Right cardiac atrium (tissue), 5 donors: ENCODE results near the gene PDS5B. TPM values are rescaled to one million over a fixed set of nuclear protein-coding genes. Genes with fewer than 3 reads are reported as not detected.

Experiments used
- ATAC-seq, 2 donors: fragments of 200-7000 bp; cut with Tn5 transposase; one replicate each; pipeline versions ENCODE4 v1.8.0 to v1.9.1; 2020; ENCODE audit warnings: moderate library complexity in 2 of 2, mild to moderate bottlenecking in 1 of 2
- DNase-seq, 3 donors: peaks; one replicate each; pipeline ENCODE4 v3.0.0-alpha.2; 2020
- H3K27ac ChIP-seq: one replicate; pipeline ENCODE4 v1.5.1; 2013; ENCODE audit warnings: mild to moderate bottlenecking, low read length, control low read depth, moderate library complexity
- H3K27me3 ChIP-seq: one replicate; pipeline ENCODE4 v1.6.1; 2013; ENCODE audit not compliant: control insufficient read depth, insufficient read depth
- H3K4me1 ChIP-seq: one replicate; pipeline ENCODE4 v1.6.1; 2013; ENCODE audit warnings: low read length; ENCODE audit not compliant: control insufficient read depth, insufficient read depth
- H3K4me3 ChIP-seq: one replicate; pipeline ENCODE4 v1.5.1; 2013; ENCODE audit warnings: low read length, control low read depth
- H3K9me3 ChIP-seq: one replicate; pipeline ENCODE4 v1.6.1; 2013; ENCODE audit warnings: low read length; ENCODE audit not compliant: control insufficient read depth
- WGBS: extraction: QIAGEN DNeasy Blood & Tissue Kit; methylation state at CpG from one replicate; pipeline ENCODE4 v1.1.7; 2013; 5-methylcytosine and 5-hydroxymethylcytosine counted together
- intact Hi-C, 4 donors: fragments of 100-400 bp; cut with DNase I; formaldehyde crosslinking; loops; one replicate each; pipeline versions ENCODE4 v1.11.0 to v1.14.0; 2022 to 2023
- polyA plus RNA-seq: library from polyadenylated mRNA; stranded (reverse); fragments of 200-250 nt; gene quantifications from one replicate; pipeline ENCODE4 v1.2.3, GENCODE V29; 2013
- total RNA-seq, 4 donors: library from RNA; stranded (reverse); fragmentation: NEBNext Ultra II Directional; extraction: Animal tissue kit (Norgen Biotek cat#: 25700); gene quantifications; one replicate each; pipeline ENCODE4 v1.2.1, GENCODE V29; 2021
- donor health status: healthy with polysubstance abuse.
- donor health status: DM: no; HTN: yes; CAD: no.
- donor health status: DM: no; HTN: no; CAD: no.
- donor health status: DM: no; HTN: yes; CAD: no; lungs with severe emphysema.
- donor health status: DM: yes; HTN: yes; CAD: no.

The PDS5B gene
- total and polyA plus RNA-seq, 5 donors = 5.5 to 30.7 (median 26.5) TPM

GRCh38 chr13:32746474-32746873 is 160.2 kb downstream of the PDS5B start:
- Histone ChIP-seq H3K9me3 (no peaks in the 10 kb centered on the region), H3K27me3 (no peaks in the 10 kb centered on the region), H3K4me1 (no peaks in the 10 kb centered on the region), H3K27ac (no peak overlapping the region), H3K4me3 (no peak overlapping the region)
- intact Hi-C loops = no loop called here
- WGBS = 83% methylated on average over 3 of the region's 3 CpGs
- ATAC-seq (no peak), DNase-seq (no peak)

GRCh38 chr13:32748305-32748704 is 162.1 kb downstream of the PDS5B start:
- 84% methylated on average over 2 of the region's 2 CpGs for WGBS
- ATAC-seq = no peak
- Histone ChIP-seq H3K4me1 (no peaks in the 10 kb centered on the region), H3K27ac (no peak overlapping the region), H3K9me3 (no peaks in the 10 kb centered on the region), H3K4me3 (no peak overlapping the region), H3K27me3 (no peaks in the 10 kb centered on the region)
- intact Hi-C loops = no loop called here
- DNase-seq = no peak

GRCh38 chr13:32751340-32751739 is 165.1 kb downstream of the PDS5B start:
- no peak overlapping the region for H3K27ac ChIP-seq
- H3K27me3 ChIP-seq = no peaks in the 10 kb centered on the region
- no peak overlapping the region for H3K4me3 ChIP-seq
- no peaks in the 10 kb centered on the region for H3K4me1 ChIP-seq
- WGBS = 97% methylated on average over 4 of the region's 4 CpGs
- DNase-seq = no peak
- intact Hi-C loops = no loop called here
- ATAC-seq = no peak
- no peaks in the 10 kb centered on the region for H3K9me3 ChIP-seq

GRCh38 chr13:32752311-32752710 is 166.1 kb downstream of the PDS5B start:
- Histone ChIP-seq H3K27ac (no peak overlapping the region), H3K4me1 (no peaks in the 10 kb centered on the region), H3K4me3 (no peak overlapping the region), H3K27me3 (no peaks in the 10 kb centered on the region), H3K9me3 (no peaks in the 10 kb centered on the region)
- 68% methylated on average over 4 of the region's 4 CpGs for WGBS
- intact Hi-C loops = no loop called here
- ATAC-seq (no peak), DNase-seq (no peak)

GRCh38 chr13:32752997-32753606 is 166.8 kb downstream of the PDS5B start:
- H3K27me3 ChIP-seq = no peaks in the 10 kb centered on the region
- no peak for DNase-seq
- no peak overlapping the region for H3K27ac ChIP-seq
- H3K4me1 ChIP-seq = no peaks in the 10 kb centered on the region
- H3K9me3 ChIP-seq = no peaks in the 10 kb centered on the region
- intact Hi-C loops = no loop called here
- ATAC-seq = no peak
- WGBS = 87% methylated on average over 3 of the region's 3 CpGs
- no peak overlapping the region for H3K4me3 ChIP-seq

- Histone ChIP-seq H3K27me3 (no peaks in the 10 kb centered on the region), H3K27ac (no peak overlapping the region), H3K4me3 (no peak overlapping the region), H3K9me3 (no peaks in the 10 kb centered on the region), H3K4me1 (no peaks in the 10 kb centered on the region)
- 100% methylated on average over 1 of the region's 1 CpG for WGBS
- intact Hi-C loops = no loop called here
- ATAC-seq (no peak), DNase-seq (no peak)
Observed at GRCh38 chr13:32754179-32754578, 167.9 kb downstream of the PDS5B start.

GRCh38 chr13:32759152-32759551 is 172.9 kb downstream of the PDS5B start:
- ATAC-seq (no peak), DNase-seq (no peak)
- intact Hi-C loops = no loop called here
- Histone ChIP-seq H3K9me3 (no peaks in the 10 kb centered on the region), H3K4me1 (no peaks in the 10 kb centered on the region), H3K27me3 (no peaks in the 10 kb centered on the region), H3K27ac (no peak overlapping the region), H3K4me3 (no peak overlapping the region)
- WGBS = 91% methylated on average over 2 of the region's 2 CpGs

- H3K4me3 ChIP-seq = no peak overlapping the region
- no peaks in the 10 kb centered on the region for H3K4me1 ChIP-seq
- intact Hi-C loops = no loop called here
- ATAC-seq (no peak), DNase-seq (no peak)
- no peaks in the 10 kb centered on the region for H3K27me3 ChIP-seq
- H3K9me3 ChIP-seq = no peaks in the 10 kb centered on the region
- H3K27ac ChIP-seq = no peak overlapping the region
- 97% methylated on average over 2 of the region's 2 CpGs for WGBS
Observed at GRCh38 chr13:32761472-32761871, 175.2 kb downstream of the PDS5B start.

- H3K4me3 ChIP-seq = no peak overlapping the region
- no peaks in the 10 kb centered on the region for H3K9me3 ChIP-seq
- H3K27ac ChIP-seq = no peak overlapping the region
- DNase-seq (no peak), ATAC-seq (no peak)
- no peaks in the 10 kb centered on the region for H3K4me1 ChIP-seq
- no peaks in the 10 kb centered on the region for H3K27me3 ChIP-seq
- intact Hi-C loops = no loop called here
Observed at GRCh38 chr13:32779119-32779518, 192.9 kb downstream of the PDS5B start.

- ATAC-seq (no peak), DNase-seq (no peak)
- 96% methylated on average over 2 of the region's 2 CpGs for WGBS
- Histone ChIP-seq H3K27me3 (no peaks in the 10 kb centered on the region), H3K9me3 (no peaks in the 10 kb centered on the region), H3K4me3 (no peak overlapping the region), H3K27ac (no peak overlapping the region), H3K4me1 (no peaks in the 10 kb centered on the region)
- intact Hi-C loops = no loop called here
Observed at GRCh38 chr13:32781906-32782305, 195.7 kb downstream of the PDS5B start.

GRCh38 chr13:32783067-32783466 is 196.8 kb downstream of the PDS5B start:
- intact Hi-C loops = no loop called here
- Histone ChIP-seq H3K9me3 (no peaks in the 10 kb centered on the region), H3K4me3 (no peak overlapping the region), H3K27ac (no peak overlapping the region), H3K4me1 (no peaks in the 10 kb centered on the region), H3K27me3 (no peaks in the 10 kb centered on the region)
- DNase-seq (no peak), ATAC-seq (no peak)
- 39% methylated on average over 3 of the region's 3 CpGs for WGBS

GRCh38 chr13:32790731-32791130 is 204.5 kb downstream of the PDS5B start:
- Histone ChIP-seq H3K27ac (no peak overlapping the region), H3K4me3 (no peak overlapping the region), H3K4me1 (no peaks in the 10 kb centered on the region), H3K9me3 (no peaks in the 10 kb centered on the region), H3K27me3 (no peaks in the 10 kb centered on the region)
- ATAC-seq (no peak), DNase-seq (no peak)
- intact Hi-C loops = no loop called here
- WGBS = 94% methylated on average over 3 of the region's 3 CpGs
